ENCODE results near the gene CALHM3. TPM values are rescaled to one million over a fixed set of nuclear protein-coding genes. Genes with fewer than 3 reads are reported as not detected.
"Not testable (repeated sequence)": the region's sequence is repeated elsewhere in the genome, so short reads cannot be mapped to it uniquely, and the experiment has no call there.

The CALHM3 gene
- total RNA-seq, 1 experiment from 2014 or later, result not detected

GRCh38 chr10:103506061-103506460 is 27.0 kb upstream of the CALHM3 start:
- no peak for TF ChIP-seq CTCF (IDR thresholded peaks at IDR 0.05; ENCODE audit: unreplicated experiment)
- POLR2A ChIA-PET, result no interaction called here
- no peaks in the 10 kb centered on the region for H3K36me3 Mint-ChIP-seq (ENCODE audit: insufficient read depth, unreplicated experiment)
- H3K4me3 Mint-ChIP-seq (ENCODE audit: unreplicated experiment), result no peak overlapping the region
- DNase-seq (ENCODE audit: unreplicated experiment), result no peak
- H3K9me3 Mint-ChIP-seq (ENCODE audit: unreplicated experiment), result no peaks in the 10 kb centered on the region
- H3K4me1 Mint-ChIP-seq (ENCODE audit: insufficient read depth, unreplicated experiment), result peaks cover 6% of the 10 kb centered on the region
- BruUV-seq (replicated peaks), result no TSS peak
- H3K27me3 Mint-ChIP-seq (ENCODE audit: insufficient read depth, unreplicated experiment), result no peaks in the 10 kb centered on the region
- no peak overlapping the region for H3K27ac Mint-ChIP-seq (ENCODE audit: low read depth, unreplicated experiment)
- CTCF ChIA-PET, result no interaction called here
- intact Hi-C loops (cut with micrococcal nuclease), result no loop called here

GRCh38 chr10:103504181-103504783 is 25.2 kb upstream of the CALHM3 start:
- no peak for TF ChIP-seq CTCF (IDR thresholded peaks at IDR 0.05; ENCODE audit: unreplicated experiment)
- Mint-ChIP-seq H3K4me3 (ENCODE audit: unreplicated experiment) (no peak overlapping the region), H3K9me3 (ENCODE audit: unreplicated experiment) (no peaks in the 10 kb centered on the region), H3K27me3 (ENCODE audit: insufficient read depth, unreplicated experiment) (peaks cover 15% of the 10 kb centered on the region), H3K27ac (ENCODE audit: low read depth, unreplicated experiment) (no peak overlapping the region), H3K4me1 (ENCODE audit: insufficient read depth, unreplicated experiment) (peaks cover 6% of the 10 kb centered on the region), H3K36me3 (ENCODE audit: insufficient read depth, unreplicated experiment) (no peaks in the 10 kb centered on the region)
- intact Hi-C loops (cut with micrococcal nuclease), result no loop called here
- DNase-seq (ENCODE audit: unreplicated experiment), result peak; percentile 83
- POLR2A ChIA-PET, result interaction anchor here (0.7 to 1.0 kb wide), 2 partner anchors 21 to 156 kb away, joined by 5 read pairs; no protein-coding TSS in a partner anchor
- CTCF ChIA-PET, result interaction anchor here (0.8 kb wide), 1 partner anchor 8 kb away, joined by 3 read pairs; no protein-coding TSS in a partner anchor
- no TSS peak for BruUV-seq (replicated peaks)

GRCh38 chr10:103503777-103504176 is 24.7 kb upstream of the CALHM3 start:
- H3K36me3 Mint-ChIP-seq (ENCODE audit: insufficient read depth, unreplicated experiment); BruUV-seq (replicated peaks); intact Hi-C loops (cut with micrococcal nuclease); H3K27ac Mint-ChIP-seq (ENCODE audit: low read depth, unreplicated experiment); H3K9me3 Mint-ChIP-seq (ENCODE audit: unreplicated experiment); DNase-seq (ENCODE audit: unreplicated experiment); H3K4me3 Mint-ChIP-seq (ENCODE audit: unreplicated experiment); H3K4me1 Mint-ChIP-seq (ENCODE audit: insufficient read depth, unreplicated experiment): not testable (repeated sequence)
- CTCF ChIA-PET, result interaction anchor here (1.2 kb wide), 1 partner anchor 19 kb away, joined by 3 read pairs; no protein-coding TSS in a partner anchor
- peaks cover 20% of the 10 kb centered on the region for H3K27me3 Mint-ChIP-seq (ENCODE audit: insufficient read depth, unreplicated experiment)
- POLR2A ChIA-PET, result interaction anchor here (0.7 kb wide), 1 partner anchor 157 kb away, joined by 5 read pairs; no protein-coding TSS in a partner anchor

GRCh38 chr10:103502849-103503660 is 24.0 kb upstream of the CALHM3 start:
- DNase-seq (ENCODE audit: unreplicated experiment), result no peak
- BruUV-seq (replicated peaks), result no TSS peak
- CTCF ChIA-PET, result interaction anchor here (1.2 kb wide), 1 partner anchor 18 kb away, joined by 3 read pairs; no protein-coding TSS in a partner anchor
- POLR2A ChIA-PET, result no interaction called here
- H3K27me3 Mint-ChIP-seq (ENCODE audit: insufficient read depth, unreplicated experiment), result peaks cover 28% of the 10 kb centered on the region
- H3K4me3 Mint-ChIP-seq (ENCODE audit: unreplicated experiment), result no peak overlapping the region
- H3K27ac Mint-ChIP-seq (ENCODE audit: low read depth, unreplicated experiment), result no peak overlapping the region
- H3K9me3 Mint-ChIP-seq (ENCODE audit: unreplicated experiment), result no peaks in the 10 kb centered on the region
- H3K4me1 Mint-ChIP-seq (ENCODE audit: insufficient read depth, unreplicated experiment), result peaks cover 6% of the 10 kb centered on the region
- TF ChIP-seq CTCF (IDR thresholded peaks at IDR 0.05; ENCODE audit: unreplicated experiment), result no peak
- intact Hi-C loops (cut with micrococcal nuclease), result no loop called here
- H3K36me3 Mint-ChIP-seq (ENCODE audit: insufficient read depth, unreplicated experiment), result no peaks in the 10 kb centered on the region

Measured in MCF 10A (cell line).